GM23338 (cell line): ENCODE results near the gene PDE4D. TPM values are rescaled to one million over a fixed set of nuclear protein-coding genes. Genes with fewer than 3 reads are reported as not detected.

Source experiments
- ATAC-seq: fragments of 200-7000 bp; cut with Tn5 transposase; 3 replicates; pipeline ENCODE4 v1.9.1; 2020
- DNase-seq: peaks from one replicate; pipeline ENCODE4 v3.0.0-alpha.2; 2015; ENCODE audit warnings: low spot score
- H2AFZ ChIP-seq: fragments of 200-600 bp; sonication (generic); 2 replicates; pipeline ENCODE4 v1.8.0; 2016; ENCODE audit warnings: antibody characterized with exemption, mild to moderate bottlenecking, moderate library complexity
- H3F3A ChIP-seq: fragments of 200-600 bp; sonication (generic); replicated peaks from 2 replicates; pipeline ENCODE4 v1.8.0; 2017; ENCODE audit warnings: antibody characterized with exemption, mixed run types, low read depth
- H3K27ac ChIP-seq: fragments of 200-600 bp; sonication (generic); 2 replicates; pipeline ENCODE4 v1.6.1; 2016; ENCODE audit warnings: low read depth
- H3K27me3 ChIP-seq: fragments of 200-600 bp; sonication (generic); 2 replicates; pipeline ENCODE4 v1.8.0; 2016; ENCODE audit warnings: mild to moderate bottlenecking, mixed run types, moderate library complexity; ENCODE audit not compliant: insufficient read depth
- H3K36me3 ChIP-seq: fragments of 200-600 bp; sonication (generic); 2 replicates; pipeline ENCODE4 v1.8.0; 2016; ENCODE audit warnings: mild to moderate bottlenecking; ENCODE audit not compliant: insufficient read depth
- H3K4me1 ChIP-seq: fragments of 200-600 bp; sonication (generic); 2 replicates; pipeline ENCODE4 v1.8.0; 2016; ENCODE audit warnings: mild to moderate bottlenecking, moderate library complexity; ENCODE audit not compliant: insufficient read depth
- H3K4me2 ChIP-seq: fragments of 200-600 bp; sonication (generic); 2 replicates; pipeline ENCODE4 v1.7.1; 2017; ENCODE audit warnings: mixed run types
- H3K4me3 ChIP-seq: fragments of 200-600 bp; sonication (generic); 2 replicates; pipeline ENCODE4 v1.6.1; 2016; ENCODE audit warnings: mixed run types
- H3K79me2 ChIP-seq: fragments of 200-600 bp; sonication (generic); replicated peaks from 2 replicates; pipeline ENCODE4 v1.8.0; 2017; ENCODE audit warnings: mild to moderate bottlenecking; ENCODE audit not compliant: insufficient read depth
- H3K9me2 ChIP-seq: fragments of 200-600 bp; sonication (generic); 2 replicates; pipeline ENCODE4 v1.8.0; 2017; ENCODE audit not compliant: insufficient read depth
- H4K20me1 ChIP-seq: fragments of 200-600 bp; sonication (generic); replicated peaks from 2 replicates; pipeline ENCODE4 v1.8.0; 2017; ENCODE audit warnings: mild to moderate bottlenecking; ENCODE audit not compliant: insufficient read depth
- H3K27ac Mint-ChIP-seq: 2 replicates; pipeline ENCODE4 v1.8.0; 2020; ENCODE audit warnings: inconsistent platforms, mild to moderate bottlenecking, moderate library complexity, mixed read lengths
- H3K27me3 Mint-ChIP-seq: 3 replicates; pipeline ENCODE4 v1.8.0; 2022; ENCODE audit warnings: low read depth, mild to moderate bottlenecking, moderate library complexity, mixed read lengths, inconsistent platforms; ENCODE audit not compliant: insufficient read depth, poor library complexity
- H3K36me3 Mint-ChIP-seq: 3 replicates; pipeline ENCODE4 v1.8.0; 2021; ENCODE audit warnings: low read depth, mild to moderate bottlenecking, inconsistent platforms, moderate library complexity, mixed read lengths
- H3K4me1 Mint-ChIP-seq: 3 replicates; pipeline ENCODE4 v1.8.0; 2020; ENCODE audit warnings: mild to moderate bottlenecking, inconsistent platforms, mixed read lengths
- H3K4me3 Mint-ChIP-seq: 3 replicates; pipeline ENCODE4 v1.8.0; 2021; ENCODE audit warnings: moderate library complexity, mild to moderate bottlenecking, inconsistent platforms, mixed read lengths
- H3K9me3 Mint-ChIP-seq: 3 replicates; pipeline ENCODE4 v1.8.0; 2020; ENCODE audit warnings: moderate library complexity, mild to moderate bottlenecking, inconsistent platforms, mixed read lengths
- CREB1 ChIP-seq: fragments of 250-450 bp; sonication (Bioruptor Pico); IDR thresholded peaks from 2 replicates; pipeline ENCODE4 v1.5.0; 2020; ENCODE audit warnings: low read depth, mild to moderate bottlenecking, moderate library complexity
- CTCF ChIP-seq, 2 experiments: fragments of 200-600 bp in 1 of 2; sonication (generic) in 1 of 2; conservative IDR thresholded peaks; 2 replicates each; pipeline versions ENCODE4 v1.5.1 to v1.6.1; 2016 to 2017; ENCODE audit warnings: antibody characterized with exemption in 2 of 2, low read depth in 2 of 2, mild to moderate bottlenecking in 2 of 2, moderate library complexity in 1 of 2
- EZH2 ChIP-seq: fragments of 200-600 bp; sonication (generic); IDR thresholded peaks from one replicate; pipeline ENCODE4 v1.8.0; 2017; ENCODE audit warnings: antibody characterized with exemption, mild to moderate bottlenecking, low read depth; ENCODE audit not compliant: unreplicated experiment
- JUNB ChIP-seq: IDR thresholded peaks from one replicate; pipeline ENCODE4 v1.6.1; 2016; ENCODE audit warnings: antibody characterized with exemption; ENCODE audit not compliant: unreplicated experiment
- NANOG ChIP-seq: IDR thresholded peaks from 2 replicates; pipeline ENCODE4 v1.6.1; 2016; ENCODE audit warnings: antibody characterized with exemption, borderline replicate concordance
- POLR2AphosphoS5 ChIP-seq: IDR thresholded peaks from 2 replicates; pipeline ENCODE4 v1.6.1; 2016; ENCODE audit warnings: antibody characterized with exemption, low read depth
- REST ChIP-seq: IDR thresholded peaks from one replicate; pipeline ENCODE4 v1.6.1; 2018; ENCODE audit warnings: antibody characterized with exemption; ENCODE audit not compliant: unreplicated experiment
- STAT1 ChIP-seq: IDR thresholded peaks from one replicate; pipeline ENCODE4 v1.6.1; 2016; ENCODE audit warnings: antibody characterized with exemption; ENCODE audit not compliant: unreplicated experiment
- ZNF114 ChIP-seq: fragments of 250-450 bp; sonication (Bioruptor Pico); IDR thresholded peaks from 2 replicates; pipeline ENCODE4 v1.5.0; 2020; ENCODE audit warnings: mild to moderate bottlenecking, moderate library complexity
- polyA plus RNA-seq: library from polyadenylated mRNA; unstranded; fragments of >200 nt; fragmentation: Nextera tagmentation; extraction: Ambion mirVana; gene quantifications from 2 replicates; pipeline ENCODE4 v1.2.1, GENCODE V29; 2016
- total RNA-seq: library from RNA; depleted of rRNA; stranded (reverse); fragments of >200 nt; shearing (Covaris generic); gene quantifications from 2 replicates; pipeline ENCODE4 v1.2.3, GENCODE V29; 2014

PDE4D gene
- total and polyA plus RNA-seq, 2 experiments from 2014 or later: 2.1 to 4.7 TPM

- TF ChIP-seq REST (no peak), POLR2AphosphoS5 (no peak)
Measured at GRCh38 chr5:59685191-59685530, 208.4 kb downstream of the PDE4D start (continued).

GRCh38 chr5:59684388-59685190 is 208.9 kb downstream of the PDE4D start:
- DNase-seq: peak; percentile 29
- no peaks in the 10 kb centered on the region for H3F3A ChIP-seq
- Mint-ChIP-seq H3K4me1 (peaks cover 2% of the 10 kb centered on the region; the same call in 2 of the 3 replicates), H3K27ac (no peak overlapping the region), H3K36me3 (no peaks in the 10 kb centered on the region), H3K27me3 (no peaks in the 10 kb centered on the region), H3K9me3 (no peaks in the 10 kb centered on the region), H3K4me3 (no peak overlapping the region)
- H3K4me1 ChIP-seq: no peaks in the 10 kb centered on the region
- H3K27me3 ChIP-seq: no peaks in the 10 kb centered on the region
- H4K20me1 ChIP-seq: no peaks in the 10 kb centered on the region
- no peak overlapping the region for H3K4me3 ChIP-seq
- ATAC-seq: no peak; the same call in 2 of the 3 replicates
- H3K79me2 ChIP-seq: no peaks in the 10 kb centered on the region
- no peak overlapping the region for H3K4me2 ChIP-seq
- H2AFZ ChIP-seq: no peak overlapping the region; the same call in 1 of the 2 replicates
- H3K27ac ChIP-seq: no peak overlapping the region
- no peaks in the 10 kb centered on the region for H3K36me3 ChIP-seq
- no peaks in the 10 kb centered on the region for H3K9me2 ChIP-seq
- TF ChIP-seq ZNF114 (CRISPR knock-in tag) (no peak), NANOG (no peak), EZH2 (no peak), REST (no peak), POLR2AphosphoS5 (no peak), CREB1 (CRISPR knock-in tag) (no peak), STAT1 (no peak), JUNB (no peak), CTCF (conservative IDR thresholded peaks at IDR 0.05; ENCODE audit: low read depth in 2 of 2) (no peak)
